Natural killer cell (primary cell): ENCODE results near the gene VMAC. TPM values are rescaled to one million over a fixed set of nuclear protein-coding genes. Genes with fewer than 3 reads are reported as not detected.

Experiments
- ATAC-seq, 3 donors: fragments of 150-1000 bp in 2 of 3; fragments of 200-7000 bp in 1 of 3; cut with Tn5 transposase; 1 replicate in 1 of 3; 2 replicates in 2 of 3; pipeline ENCODE4 v1.10.0; 2021; ENCODE audit warnings: mild to moderate bottlenecking in 2 of 3, moderate library complexity in 2 of 3
- DNase-seq, 2 donors: peaks; one replicate each; pipeline versions ENCODE4 v3.0.0 to v3.0.0-alpha.2; 2013 to 2021; ENCODE audit warnings: mixed read lengths in 1 of 2
- H3K27ac ChIP-seq: one replicate; pipeline ENCODE4 v1.5.1; 2013; ENCODE audit warnings: mild to moderate bottlenecking, low read length
- H3K27me3 ChIP-seq: one replicate; pipeline ENCODE4 v1.6.1; 2013; ENCODE audit warnings: low read length; ENCODE audit not compliant: control insufficient read depth, insufficient read depth
- H3K36me3 ChIP-seq: one replicate; pipeline ENCODE4 v1.6.1; 2013; ENCODE audit warnings: low read length; ENCODE audit not compliant: control insufficient read depth, insufficient read depth
- H3K4me1 ChIP-seq: one replicate; pipeline ENCODE4 v1.6.1; 2013; ENCODE audit warnings: low read length; ENCODE audit not compliant: control insufficient read depth, insufficient read depth
- H3K4me3 ChIP-seq: one replicate; pipeline ENCODE4 v1.5.1; 2013; ENCODE audit warnings: low read length
- H3K9me3 ChIP-seq: one replicate; pipeline ENCODE4 v1.6.1; 2013; ENCODE audit warnings: low read length; ENCODE audit not compliant: control insufficient read depth, insufficient read depth
- H3K27ac Mint-ChIP-seq, 2 donors: one replicate each; pipeline ENCODE4 v1.8.0; 2022; ENCODE audit warnings: mild to moderate bottlenecking in 2 of 2, mixed read lengths in 2 of 2, moderate library complexity in 1 of 2
- H3K27me3 Mint-ChIP-seq, 2 donors: one replicate each; pipeline ENCODE4 v1.8.0; 2022; ENCODE audit warnings: low read depth in 2 of 2, mixed read lengths in 2 of 2
- H3K36me3 Mint-ChIP-seq: one replicate; pipeline ENCODE4 v1.8.0; 2022; ENCODE audit warnings: mixed read lengths
- H3K4me1 Mint-ChIP-seq, 2 donors: one replicate each; pipeline ENCODE4 v1.8.0; 2022; ENCODE audit warnings: mixed read lengths in 2 of 2
- H3K4me3 Mint-ChIP-seq: one replicate; pipeline ENCODE4 v1.8.0; 2022; ENCODE audit warnings: mild to moderate bottlenecking, moderate library complexity, mixed read lengths
- H3K9me3 Mint-ChIP-seq, 2 donors: one replicate each; pipeline ENCODE4 v1.8.0; 2022; ENCODE audit warnings: mixed read lengths in 2 of 2
- CTCF ChIP-seq: fragments of 200-600 bp; IDR thresholded peaks from one replicate; pipeline ENCODE4 v1.8.0; 2022; ENCODE audit warnings: antibody characterized with exemption
- WGBS: methylation state at CpG from one replicate; pipeline ENCODE4 v1.1.7; 2013; ENCODE audit warnings: missing lambda C conversion rate; ENCODE audit not compliant: insufficient coverage; 5-methylcytosine and 5-hydroxymethylcytosine counted together
- intact Hi-C: fragments of 100-400 bp; cut with micrococcal nuclease; formaldehyde crosslinking; loops from one replicate; pipeline ENCODE4 v1.14.2; 2022
- total RNA-seq, 4 donors: library from RNA; stranded (reverse); fragments of 120-200 nt in 1 of 4; gene quantifications; one replicate each; pipeline versions ENCODE4 v1.2.3 to v1.2.4, GENCODE V29; 2013 to 2022

Gene VMAC
- total RNA-seq, 3 donors from 2014 or later (not counting 1 experiment from before 2014, with no cell fraction given): 21.1 to 26.3 (median 24.2) TPM

GRCh38 chr19:5895890-5896289 lies 8.8 kb upstream of the VMAC start:
- no peak overlapping the region for H3K4me3 ChIP-seq
- DNase-seq: no peak
- Mint-ChIP-seq H3K9me3 (no peaks in the 10 kb centered on the region), H3K4me3 (no peak overlapping the region), H3K27me3 (no peaks in the 10 kb centered on the region), H3K36me3 (no peaks in the 10 kb centered on the region), H3K4me1 (peaks cover 1 to 15% of the 10 kb centered on the region in 2 donors), H3K27ac (no peak overlapping the region)
- peaks cover 24% of the 10 kb centered on the region for H3K36me3 ChIP-seq
- H3K4me1 ChIP-seq: no peaks in the 10 kb centered on the region
- no peak overlapping the region for H3K27ac ChIP-seq
- intact Hi-C loops: no loop called here
- H3K27me3 ChIP-seq: no peaks in the 10 kb centered on the region
- 95% methylated on average over 8 of the region's 8 CpGs for WGBS
- H3K9me3 ChIP-seq: no peaks in the 10 kb centered on the region
- no peak for TF ChIP-seq CTCF
- ATAC-seq: no peak

- 95% methylated on average over 29 of the region's 29 CpGs for WGBS
- intact Hi-C loops: no loop called here
- H3K4me1 ChIP-seq: no peaks in the 10 kb centered on the region
- no peak for TF ChIP-seq CTCF
- H3K27ac Mint-ChIP-seq: no peak overlapping the region
- peaks cover 24% of the 10 kb centered on the region for H3K36me3 ChIP-seq
- H3K36me3 Mint-ChIP-seq: no peaks in the 10 kb centered on the region
- H3K4me1 Mint-ChIP-seq: peaks cover 6 to 20% of the 10 kb centered on the region in 2 donors
- ATAC-seq: no peak
- H3K27me3 Mint-ChIP-seq: no peaks in the 10 kb centered on the region
- DNase-seq: no peak
- H3K4me3 Mint-ChIP-seq: no peak overlapping the region
- H3K4me3 ChIP-seq: no peak overlapping the region
- H3K9me3 ChIP-seq: no peaks in the 10 kb centered on the region
- H3K9me3 Mint-ChIP-seq: no peaks in the 10 kb centered on the region
- H3K27ac ChIP-seq: no peak overlapping the region
- no peaks in the 10 kb centered on the region for H3K27me3 ChIP-seq
Observed at GRCh38 chr19:5896365-5897076, 8.2 kb upstream of the VMAC start.

GRCh38 chr19:5897189-5897969 lies 7.3 kb upstream of the VMAC start:
- H3K27me3 Mint-ChIP-seq: no peaks in the 10 kb centered on the region
- H3K4me3 ChIP-seq: no peak overlapping the region
- H3K36me3 Mint-ChIP-seq: no peaks in the 10 kb centered on the region
- H3K4me3 Mint-ChIP-seq: no peak overlapping the region
- DNase-seq (no peak), ATAC-seq (no peak)
- H3K4me1 Mint-ChIP-seq: peaks cover 6 to 15% of the 10 kb centered on the region in 2 donors
- no peak overlapping the region for H3K27ac Mint-ChIP-seq
- H3K9me3 ChIP-seq: no peaks in the 10 kb centered on the region
- peaks cover 24% of the 10 kb centered on the region for H3K36me3 ChIP-seq
- H3K27ac ChIP-seq: no peak overlapping the region
- WGBS: 97% methylated on average over 30 of the region's 30 CpGs
- no peaks in the 10 kb centered on the region for H3K9me3 Mint-ChIP-seq
- no peak for TF ChIP-seq CTCF
- peaks cover 4% of the 10 kb centered on the region for H3K4me1 ChIP-seq
- intact Hi-C loops: no loop called here
- no peaks in the 10 kb centered on the region for H3K27me3 ChIP-seq
